Measurements from ENCODE around the gene ATP8B2.

Gene ATP8B2

DNA sequence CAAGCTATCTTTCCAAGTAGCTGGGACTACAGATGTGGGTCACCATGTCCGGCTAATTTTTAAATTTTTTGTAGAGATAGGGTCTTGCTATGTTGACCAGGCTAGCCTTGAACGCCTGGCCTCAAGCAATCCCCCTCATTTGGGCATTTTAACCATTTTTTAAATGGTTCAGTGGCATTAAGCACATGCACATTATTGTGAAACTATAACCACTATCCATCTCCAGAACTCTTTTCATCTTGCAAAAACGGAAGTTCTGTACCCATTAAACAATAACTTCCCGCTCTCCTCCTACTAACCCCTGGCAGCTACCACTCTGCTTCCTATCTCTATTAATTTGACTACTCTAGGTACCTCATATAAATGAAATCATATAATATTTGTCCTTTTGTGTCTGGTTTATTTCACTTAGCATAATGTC, 75.1 kb downstream of the ATP8B2 start:
- no peak for DNase-seq
